H4 (cell line): ENCODE data around the gene BAK1. TPM values are rescaled to one million over a fixed set of nuclear protein-coding genes. Genes with fewer than 3 reads are reported as not detected.

Source experiments
- DNase-seq: peaks from one replicate; pipeline ENCODE4 v3.0.0-alpha.2; 2015; ENCODE audit warnings: low spot score
- total RNA-seq: library from RNA; depleted of rRNA; stranded (reverse); fragments of >200 nt; shearing (Covaris generic); gene quantifications from 2 replicates; pipeline ENCODE4 v1.2.3, GENCODE V29; 2014; rRNA removed

BAK1 gene
- total RNA-seq: 16.3 and 18.8 TPM in 2 replicates

- DNase-seq: peak; percentile 90
These were observed at the start of gene BAK1 for GRCh38 chr6:33579828-33580714. BAK1 (minus strand) TSS chr6:33580276; CDS start chr6:33577604, 2,672 bp downstream.

DNA sequence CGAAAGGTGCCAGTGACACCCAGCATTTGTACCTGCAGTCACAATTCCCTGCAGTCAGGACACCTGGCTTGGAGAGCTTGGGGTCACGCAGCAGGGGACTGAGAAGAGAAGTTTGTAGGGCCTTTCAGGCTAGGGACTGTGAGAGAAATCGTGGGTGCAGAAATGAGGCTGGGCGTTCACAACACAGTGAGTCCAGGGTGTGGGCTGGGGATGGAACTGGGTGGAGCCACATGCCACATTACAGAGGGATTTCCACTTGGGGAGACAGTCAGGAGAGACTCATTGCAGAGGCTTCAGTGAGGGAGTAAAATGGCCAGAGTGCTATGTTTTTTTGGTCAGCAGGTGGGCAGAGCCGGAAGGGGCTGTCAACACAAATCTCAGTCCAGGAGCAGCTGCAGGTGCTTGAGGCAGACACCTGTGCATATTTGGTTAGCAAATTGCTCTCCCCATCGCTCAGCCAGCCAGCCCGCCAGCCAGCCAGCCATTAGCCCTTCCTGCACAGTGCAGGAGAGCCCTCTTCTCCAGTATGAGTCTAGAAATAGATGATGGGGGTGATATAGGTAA, 48.4 kb upstream of the BAK1 start:
- no peak for DNase-seq

- DNase-seq: no peak
These were observed 47.8 kb upstream of the BAK1 start for GRCh38 chr6:33627876-33628275.

GRCh38 chr6:33624856-33625255, 44.8 kb upstream of the BAK1 start:
- no peak for DNase-seq

DNA sequence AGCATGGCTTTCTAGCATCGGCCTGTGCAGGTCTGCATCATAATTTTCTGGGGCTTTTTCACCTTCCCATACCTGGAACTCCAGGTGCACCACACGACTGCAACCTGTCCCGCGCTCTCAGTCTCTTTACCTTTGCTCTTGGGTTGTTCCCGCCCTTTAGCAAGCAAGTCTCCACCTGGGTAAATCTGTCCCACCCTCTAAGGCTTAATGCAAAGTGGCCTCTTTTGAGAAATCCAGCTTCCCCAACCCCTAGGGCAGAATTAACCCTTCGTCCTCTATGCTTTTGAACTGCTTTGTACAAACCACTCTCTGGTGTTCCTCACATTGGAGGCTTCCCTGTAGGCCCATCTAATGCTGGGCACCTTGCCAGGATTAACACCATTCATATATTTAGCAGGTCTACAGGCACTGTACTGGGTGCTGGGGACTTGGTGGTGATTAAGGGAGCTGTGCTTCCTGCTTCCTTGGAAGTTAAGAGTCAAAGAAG, 43.9 kb upstream of the BAK1 start:
- no peak for DNase-seq

DNA sequence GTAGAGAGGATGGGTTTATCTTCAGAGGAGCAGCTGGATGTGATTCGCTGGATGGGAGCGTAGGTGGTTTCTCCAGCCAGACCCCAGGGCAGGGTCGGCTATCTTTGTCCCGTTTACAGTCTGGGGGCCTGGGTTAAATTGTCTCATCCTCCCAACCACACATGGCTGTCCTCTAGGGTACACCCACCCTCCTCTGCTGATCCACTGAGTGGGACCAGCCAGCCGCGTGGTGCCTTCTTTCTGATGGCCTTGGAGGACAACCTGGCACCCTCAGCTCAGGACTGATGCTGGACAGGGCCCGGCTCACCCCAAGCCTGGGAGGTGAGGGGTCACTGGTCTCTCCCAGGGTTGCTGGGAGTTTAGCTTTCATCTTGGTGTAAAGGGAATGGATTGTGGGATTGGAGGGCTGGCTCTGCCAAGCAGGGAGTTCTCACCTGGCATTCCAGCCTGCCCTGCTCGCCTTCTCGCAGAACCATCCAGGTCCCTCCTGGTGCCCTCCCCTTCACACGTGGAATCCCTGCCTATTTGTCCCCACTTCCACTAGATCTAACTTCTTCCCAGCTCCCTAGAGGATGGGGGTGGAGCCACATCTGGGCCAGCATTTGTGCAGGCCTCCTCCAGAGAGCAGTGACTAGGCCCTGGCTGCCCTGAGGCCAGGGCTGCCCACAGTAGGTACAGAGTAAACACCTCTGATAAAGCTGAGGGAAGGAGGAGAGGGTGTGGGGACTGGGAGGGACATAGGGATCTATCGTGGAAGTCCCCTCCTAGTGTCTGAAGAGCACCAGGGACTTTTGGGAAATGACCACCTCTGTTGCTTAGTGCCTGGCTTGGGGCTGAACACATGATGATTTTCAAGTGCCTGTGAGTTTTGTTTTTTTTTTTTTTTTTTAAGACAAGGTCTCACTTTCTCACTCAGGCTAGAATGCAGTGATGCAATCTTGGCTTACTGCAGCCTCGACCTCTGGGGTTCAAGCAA, 42.7 kb upstream of the BAK1 start:
- no peak for DNase-seq

DNA sequence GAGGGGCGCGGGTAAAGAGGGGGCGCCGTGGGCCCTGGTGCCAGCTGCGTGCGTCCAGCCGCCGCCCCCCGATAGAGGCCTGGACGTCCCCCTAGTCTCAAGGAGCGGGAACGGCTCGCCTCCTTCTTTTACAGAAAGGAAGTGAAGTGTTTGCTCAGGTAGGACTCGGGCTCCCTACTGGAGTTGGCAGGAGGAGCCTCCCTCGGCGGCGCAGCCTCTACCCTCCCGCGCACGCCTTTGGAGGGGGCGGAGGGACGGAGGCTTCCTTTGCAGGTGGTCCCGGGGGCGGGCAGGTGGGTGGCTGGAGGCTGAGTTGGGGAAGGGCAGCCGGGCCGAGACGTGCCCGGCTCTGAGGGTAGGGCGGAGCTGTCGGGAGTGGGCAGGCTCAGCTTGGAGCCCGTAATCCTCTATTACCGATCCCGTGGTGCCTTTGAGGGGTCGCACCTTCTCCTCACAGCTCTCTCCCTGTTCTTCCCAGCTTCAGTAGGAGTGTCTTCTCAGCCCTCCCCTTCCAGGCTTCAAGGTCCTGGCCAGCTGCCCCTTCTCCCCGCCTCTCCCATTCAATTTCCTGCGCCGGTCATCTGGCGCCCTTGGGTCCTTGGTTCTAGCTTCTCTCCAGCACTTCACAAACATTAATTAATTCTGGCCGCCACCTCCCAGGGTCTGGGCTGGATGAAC, 41.8 kb upstream of the BAK1 start:
- no peak for DNase-seq

- DNase-seq: no peak
These were observed 41.0 kb upstream of the BAK1 start, which contains the start of gene ITPR3 for GRCh38 chr6:33620856-33621710. ITPR3 (plus strand) TSS chr6:33621322; CDS start chr6:33621603, 281 bp downstream.

- no peak for DNase-seq
These were observed 40.2 kb upstream of the BAK1 start for GRCh38 chr6:33620158-33620855.

DNA sequence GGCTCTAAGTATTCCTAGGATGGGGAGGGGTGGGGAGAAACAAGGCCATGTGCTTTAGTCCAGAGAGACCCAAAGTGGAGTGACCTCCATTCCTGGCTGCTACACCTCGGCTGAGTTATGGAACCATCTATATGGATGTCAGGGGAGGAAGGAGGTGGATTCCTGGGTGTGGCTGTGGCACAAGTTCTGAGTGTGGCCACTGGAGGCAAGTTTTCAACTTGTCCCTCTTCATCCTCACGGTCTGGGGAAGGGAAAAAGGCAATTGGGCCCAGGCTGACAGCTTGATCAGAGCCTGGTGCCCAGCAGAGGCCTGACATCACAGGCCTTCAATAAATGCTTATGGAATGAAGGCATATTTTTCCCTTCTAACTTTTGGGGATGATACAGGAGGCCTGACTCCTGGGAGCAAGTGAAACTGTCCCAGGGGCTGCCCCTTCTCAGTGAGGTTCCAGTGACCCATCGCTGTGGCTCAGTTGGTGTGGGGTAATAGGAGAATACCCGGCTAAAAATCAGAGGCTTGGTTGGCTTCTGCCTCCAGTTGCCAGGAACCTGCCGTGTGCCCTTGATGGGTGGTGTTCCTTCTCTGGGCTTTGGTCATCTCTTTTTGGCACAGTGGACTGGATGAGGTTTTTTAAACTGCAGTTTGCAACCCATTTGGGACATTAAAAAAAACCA, 39.2 kb upstream of the BAK1 start:
- DNase-seq: no peak

- no peak for DNase-seq
These were observed 36.8 kb upstream of the BAK1 start for GRCh38 chr6:33616913-33617312.

- no peak for DNase-seq
These were observed 36.0 kb upstream of the BAK1 start for GRCh38 chr6:33616113-33616512.

DNA sequence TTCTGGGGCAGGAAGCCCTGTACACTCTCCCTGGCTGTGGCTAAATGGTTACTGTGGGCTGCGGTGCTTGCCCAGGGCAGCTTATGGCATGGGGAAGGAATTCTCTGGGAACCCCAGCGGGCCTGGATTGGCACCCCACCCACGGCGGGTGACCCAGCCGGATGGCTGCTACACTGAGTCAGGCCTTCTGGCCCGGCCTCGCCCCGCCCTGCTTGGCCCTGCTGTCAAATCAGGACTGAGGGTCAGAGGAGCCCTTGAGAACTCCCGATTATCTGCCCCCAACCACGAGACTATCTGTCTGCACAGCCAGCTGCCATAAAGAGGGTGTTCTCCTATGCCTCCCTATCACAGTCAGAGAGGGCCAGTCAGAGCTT, 33.7 kb upstream of the BAK1 start:
- DNase-seq: no peak

DNA sequence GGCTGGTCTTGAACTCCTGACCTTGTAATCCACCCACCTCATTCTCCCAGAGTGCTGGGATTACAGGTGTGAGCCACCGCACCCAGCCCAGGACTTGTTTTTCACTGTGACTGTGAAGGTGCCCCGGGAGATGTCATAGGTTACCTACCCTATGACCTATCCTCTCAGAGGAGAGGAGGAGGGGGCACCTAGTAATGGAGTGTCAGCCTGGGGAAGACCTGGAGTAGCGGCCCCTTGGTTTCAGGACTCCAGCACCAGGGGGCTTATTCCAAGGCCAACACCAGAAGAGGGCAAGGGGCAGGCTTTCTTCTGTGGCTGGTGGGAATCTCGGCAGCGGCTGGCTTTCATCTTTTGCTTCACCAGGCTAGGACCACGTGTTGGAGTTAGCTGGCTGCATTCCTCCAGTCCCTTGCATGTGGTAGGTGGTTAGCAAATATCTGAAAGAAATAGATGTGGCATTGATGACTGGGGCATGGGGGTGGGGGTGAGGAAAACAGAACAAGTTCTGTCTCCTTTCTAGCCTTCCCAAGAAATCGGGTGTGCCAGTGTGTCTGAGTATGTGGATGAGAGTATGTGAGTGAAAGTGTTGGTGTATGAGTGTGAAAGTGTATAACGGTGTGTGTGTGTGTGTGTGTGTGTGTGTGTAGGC, 33.2 kb upstream of the BAK1 start:
- no peak for DNase-seq

DNA sequence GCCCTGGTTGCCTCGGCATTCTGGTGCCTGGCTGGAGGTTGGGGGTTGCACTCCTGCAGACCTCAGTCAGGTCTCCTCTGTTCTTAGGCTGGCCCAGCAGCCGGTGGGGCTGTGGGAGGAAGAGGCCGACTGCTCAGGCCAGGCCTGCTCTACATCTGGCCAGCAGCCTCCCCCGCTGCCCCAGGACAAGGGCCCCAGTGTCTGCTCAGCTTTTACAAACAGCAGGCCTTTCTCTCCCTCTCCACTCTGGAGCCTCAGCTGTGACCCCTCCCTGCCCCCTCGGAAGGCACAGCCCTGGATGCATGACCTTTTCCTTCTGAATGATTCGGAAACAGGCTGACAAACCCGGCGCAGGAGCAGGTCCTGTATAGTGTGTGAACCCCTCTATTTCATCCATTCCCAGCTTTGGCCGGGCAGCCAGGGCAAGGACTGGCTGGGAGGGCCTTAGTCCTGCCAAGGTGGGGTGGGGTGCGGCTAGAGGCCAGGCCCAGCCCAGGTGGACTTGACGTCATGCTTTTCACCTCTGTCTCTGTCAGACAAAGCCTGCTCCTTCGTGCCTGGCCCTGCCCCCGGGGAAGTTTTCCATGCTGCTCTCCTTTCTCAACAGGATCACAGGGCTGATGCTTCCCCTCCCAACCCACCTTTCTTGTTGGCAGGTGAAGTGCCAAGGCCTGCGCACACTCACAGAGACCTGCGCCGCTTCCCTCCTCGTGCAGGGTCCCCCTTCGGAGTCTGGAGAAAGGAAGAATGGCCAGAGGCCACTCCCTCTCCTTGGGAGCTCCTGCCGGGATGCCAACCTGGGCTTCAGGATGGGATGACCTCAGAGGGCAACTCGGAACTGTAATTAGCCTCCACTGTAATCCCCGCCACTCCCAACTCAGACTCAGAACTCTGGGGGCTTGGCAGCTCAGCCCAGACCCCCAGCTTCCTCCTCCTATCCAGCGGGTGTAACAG, 31.0 kb upstream of the BAK1 start:
- no peak for DNase-seq

DNA sequence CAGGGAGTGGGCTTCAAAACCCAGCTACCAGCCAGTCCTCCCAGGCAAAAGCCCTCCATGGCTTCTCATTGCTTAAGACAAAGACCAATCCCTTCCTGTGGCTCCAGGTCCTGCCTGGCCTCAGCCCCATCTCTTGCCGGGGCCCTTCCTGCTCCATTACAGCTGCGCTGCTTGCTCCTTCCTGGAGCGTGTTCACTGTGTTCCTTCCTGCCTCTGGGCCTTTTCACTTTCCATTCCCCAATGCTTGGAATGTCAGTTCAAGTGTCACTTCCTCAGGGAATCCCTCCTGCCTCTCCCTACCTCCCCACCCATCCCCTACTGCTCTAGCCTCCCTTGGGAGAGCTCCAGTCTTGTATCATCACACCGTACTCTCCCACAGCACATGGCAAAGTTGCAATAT, 30.0 kb upstream of the BAK1 start:
- DNase-seq: no peak

- DNase-seq: no peak
These were observed 29.5 kb upstream of the BAK1 start for GRCh38 chr6:33609528-33609927.
